ENCODE data around the gene RARRES2.
"Not testable (repeated sequence)": the region's sequence is repeated elsewhere in the genome, so short reads cannot be mapped to it uniquely, and the experiment has no call there.

Gene RARRES2

GRCh38 chr7:150311146-150311545 lies 30.3 kb downstream of the RARRES2 start:
- DNase-seq (ENCODE audit: low read depth) = no peak
- TF ChIP-seq CTCF (IDR thresholded peaks at IDR 0.05; ENCODE audit: low read depth, low read length, missing control alignments) = no peak

GRCh38 chr7:150308575-150308974 lies 32.9 kb downstream of the RARRES2 start:
- TF ChIP-seq CTCF (IDR thresholded peaks at IDR 0.05; ENCODE audit: low read depth, low read length, missing control alignments) = no peak

More at GRCh38 chr7:150311146-150311545, 30.3 kb downstream of the RARRES2 start:
- H3K4me3 ChIP-seq (ENCODE audit: low read depth, low read length) = no peak overlapping the region

GRCh38 chr7:150307904-150308303 lies 33.5 kb downstream of the RARRES2 start:
- no peak for DNase-seq (ENCODE audit: low read depth)
- H3K4me3 ChIP-seq (ENCODE audit: low read depth, low read length) = no peak overlapping the region

More at GRCh38 chr7:150308575-150308974, 32.9 kb downstream of the RARRES2 start:
- DNase-seq (ENCODE audit: low read depth) = no peak
- H3K4me3 ChIP-seq (ENCODE audit: low read depth, low read length) = no peak overlapping the region

GRCh38 chr7:150307129-150307528 lies 34.3 kb downstream of the RARRES2 start:
- no peak for TF ChIP-seq CTCF (IDR thresholded peaks at IDR 0.05; ENCODE audit: low read depth, low read length, missing control alignments)
- H3K4me3 ChIP-seq (ENCODE audit: low read depth, low read length) = no peak overlapping the region
- no peak for DNase-seq (ENCODE audit: low read depth)

More at GRCh38 chr7:150307904-150308303, 33.5 kb downstream of the RARRES2 start:
- TF ChIP-seq CTCF (IDR thresholded peaks at IDR 0.05; ENCODE audit: low read depth, low read length, missing control alignments) = no peak

GRCh38 chr7:150306377-150306776 lies 35.1 kb downstream of the RARRES2 start:
- not testable (repeated sequence) for H3K4me3 ChIP-seq (ENCODE audit: low read depth, low read length); DNase-seq (ENCODE audit: low read depth)

- H3K4me3 ChIP-seq (ENCODE audit: low read depth, low read length); DNase-seq (ENCODE audit: low read depth): not testable (repeated sequence)
Observed at GRCh38 chr7:150305903-150306284, 35.5 kb downstream of the RARRES2 start.

- H3K4me3 ChIP-seq (ENCODE audit: low read depth, low read length); DNase-seq (ENCODE audit: low read depth): not testable (repeated sequence)
Observed at GRCh38 chr7:150305259-150305902, 36.0 kb downstream of the RARRES2 start.

GRCh38 chr7:150304499-150305258 lies 36.8 kb downstream of the RARRES2 start:
- not testable (repeated sequence) for H3K4me3 ChIP-seq (ENCODE audit: low read depth, low read length); DNase-seq (ENCODE audit: low read depth)

GRCh38 chr7:150302908-150303310 lies 38.5 kb downstream of the RARRES2 start:
- DNase-seq (ENCODE audit: low read depth); H3K4me3 ChIP-seq (ENCODE audit: low read depth, low read length): not testable (repeated sequence)

GRCh38 chr7:150297978-150298377 lies 43.5 kb downstream of the RARRES2 start:
- DNase-seq (ENCODE audit: low read depth); H3K4me3 ChIP-seq (ENCODE audit: low read depth, low read length): not testable (repeated sequence)

GRCh38 chr7:150296802-150297201 lies 44.6 kb downstream of the RARRES2 start:
- not testable (repeated sequence) for DNase-seq (ENCODE audit: low read depth); H3K4me3 ChIP-seq (ENCODE audit: low read depth, low read length)

- not testable (repeated sequence) for H3K4me3 ChIP-seq (ENCODE audit: low read depth, low read length); DNase-seq (ENCODE audit: low read depth)
Observed at GRCh38 chr7:150295614-150296013, 45.8 kb downstream of the RARRES2 start.

- H3K4me3 ChIP-seq (ENCODE audit: low read depth, low read length); DNase-seq (ENCODE audit: low read depth): not testable (repeated sequence)
Observed at GRCh38 chr7:150295027-150295426, 46.4 kb downstream of the RARRES2 start.

- DNase-seq (ENCODE audit: low read depth); H3K4me3 ChIP-seq (ENCODE audit: low read depth, low read length): not testable (repeated sequence)
Observed at GRCh38 chr7:150290317-150290716, 51.1 kb downstream of the RARRES2 start.
